Mammary epithelial cell (primary cell): ENCODE data around the gene JHY.

Experiments used
- EZH2 ChIP-seq: IDR thresholded peaks from 2 replicates; pipeline ENCODE4 v1.6.1; 2012; ENCODE audit warnings: low read length, inconsistent platforms, borderline replicate concordance
- TF ChIP-seq, protein P1 (sequence below), 2 donors: IDR thresholded peaks in 1 of 2; conservative IDR thresholded peaks in 1 of 2; 2 replicates each; pipeline ENCODE4 v1.5.1; 2011 to 2012; ENCODE audit warnings: inconsistent platforms in 2 of 2, low read length in 2 of 2, mild to moderate bottlenecking in 2 of 2, control low read depth in 1 of 2, low read depth in 1 of 2; ENCODE audit not compliant: insufficient read depth in 1 of 2; ENCODE audit errors: extremely low read depth in 1 of 2

DNA sequence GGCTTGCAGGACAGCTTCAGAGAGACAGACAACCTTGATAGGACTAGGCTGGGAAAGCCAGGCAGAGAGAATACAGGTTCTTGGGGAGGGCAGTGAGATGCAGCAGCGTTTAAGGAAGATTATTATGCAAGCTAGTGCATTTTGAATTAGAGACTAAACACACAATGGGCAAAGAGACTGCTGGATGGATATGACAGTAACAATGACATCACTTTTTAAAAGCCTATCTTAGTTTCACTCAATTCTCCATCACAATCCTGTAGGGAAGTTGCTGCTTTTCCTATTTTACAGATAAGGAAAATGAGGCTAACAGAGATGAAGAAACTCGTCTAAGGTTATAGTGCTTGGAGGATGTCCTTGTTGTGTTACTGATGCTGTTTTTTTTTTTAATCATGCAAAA lies 5.6 kb downstream of the JHY start:
- TF ChIP-seq, protein P1, sequence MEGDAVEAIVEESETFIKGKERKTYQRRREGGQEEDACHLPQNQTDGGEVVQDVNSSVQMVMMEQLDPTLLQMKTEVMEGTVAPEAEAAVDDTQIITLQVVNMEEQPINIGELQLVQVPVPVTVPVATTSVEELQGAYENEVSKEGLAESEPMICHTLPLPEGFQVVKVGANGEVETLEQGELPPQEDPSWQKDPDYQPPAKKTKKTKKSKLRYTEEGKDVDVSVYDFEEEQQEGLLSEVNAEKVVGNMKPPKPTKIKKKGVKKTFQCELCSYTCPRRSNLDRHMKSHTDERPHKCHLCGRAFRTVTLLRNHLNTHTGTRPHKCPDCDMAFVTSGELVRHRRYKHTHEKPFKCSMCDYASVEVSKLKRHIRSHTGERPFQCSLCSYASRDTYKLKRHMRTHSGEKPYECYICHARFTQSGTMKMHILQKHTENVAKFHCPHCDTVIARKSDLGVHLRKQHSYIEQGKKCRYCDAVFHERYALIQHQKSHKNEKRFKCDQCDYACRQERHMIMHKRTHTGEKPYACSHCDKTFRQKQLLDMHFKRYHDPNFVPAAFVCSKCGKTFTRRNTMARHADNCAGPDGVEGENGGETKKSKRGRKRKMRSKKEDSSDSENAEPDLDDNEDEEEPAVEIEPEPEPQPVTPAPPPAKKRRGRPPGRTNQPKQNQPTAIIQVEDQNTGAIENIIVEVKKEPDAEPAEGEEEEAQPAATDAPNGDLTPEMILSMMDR (conservative IDR thresholded peaks at IDR 0.05 in 1 of 2, IDR thresholded peaks at IDR 0.05 in 1 of 2; ENCODE audit: extremely low read depth in 1 of 2, insufficient read depth in 1 of 2, low read depth in 1 of 2, low read length in 2 of 2): no peak
- TF ChIP-seq EZH2: no peak
